CD4-positive, alpha-beta T cell (primary cell): ENCODE data around the gene CA11. TPM values are rescaled to one million over a fixed set of nuclear protein-coding genes. Genes with fewer than 3 reads are reported as not detected.

Experiments
- ATAC-seq: fragments of 200-7000 bp; cut with Tn5 transposase; one replicate; pipeline ENCODE4 v1.10.0; 2022; ENCODE audit warnings: mild to moderate bottlenecking; ENCODE audit not compliant: poor library complexity
- CTCF ChIA-PET: fragments of 350-600 bp; sonication (Branson Sonifier 250); formaldehyde crosslinking; loops from one replicate; lab custom pipeline; 2021; ENCODE audit warnings: antibody characterized with exemption, inconsistent platforms; lab: Charles Lee
- POLR2A ChIA-PET: fragments of 350-600 bp; sonication (Branson Sonifier 250); formaldehyde crosslinking; loops from one replicate; lab custom pipeline; 2021; ENCODE audit warnings: antibody characterized with exemption, inconsistent platforms; lab: Charles Lee
- DNase-seq, 14 experiments: peaks; one replicate each; pipeline ENCODE4 v3.0.0-alpha.2; 2013 to 2020; ENCODE audit warnings: mixed read lengths in 2 of 14
- H3K27ac ChIP-seq, 2 donors: one replicate each; pipeline versions ENCODE4 v1.5.1 to v1.7.0; 2013; ENCODE audit warnings: low read length in 2 of 2, low read depth in 1 of 2, mild to moderate bottlenecking in 1 of 2
- H3K27me3 ChIP-seq, 2 experiments: 1 replicate in 1 of 2; 2 replicates in 1 of 2; pipeline versions ENCODE4 v1.6.1 to v1.7.0; 2013; ENCODE audit warnings: low read length in 2 of 2, control low read depth in 1 of 2, mild to moderate bottlenecking in 1 of 2, moderate library complexity in 1 of 2; ENCODE audit not compliant: insufficient read depth in 2 of 2, control insufficient read depth in 1 of 2
- H3K36me3 ChIP-seq: one replicate; pipeline ENCODE4 v1.6.1; 2013; ENCODE audit warnings: low read length, control low read depth; ENCODE audit not compliant: insufficient read depth
- H3K4me1 ChIP-seq: one replicate; pipeline ENCODE4 v1.6.1; 2013; ENCODE audit warnings: low read length, control low read depth; ENCODE audit not compliant: insufficient read depth
- H3K4me3 ChIP-seq: one replicate; pipeline ENCODE4 v1.5.1; 2013; ENCODE audit warnings: mild to moderate bottlenecking, low read length, moderate library complexity
- H3K9me3 ChIP-seq, 2 experiments: 1 replicate in 1 of 2; 2 replicates in 1 of 2; pipeline versions ENCODE4 v1.6.1 to v1.7.0; 2013; ENCODE audit warnings: low read length in 2 of 2, mild to moderate bottlenecking in 2 of 2, control low read depth in 1 of 2, moderate library complexity in 1 of 2; ENCODE audit not compliant: control insufficient read depth in 1 of 2, insufficient read depth in 1 of 2
- H3K27ac Mint-ChIP-seq: one replicate; pipeline ENCODE4 v1.8.0; 2020; ENCODE audit warnings: mixed read lengths
- H3K27me3 Mint-ChIP-seq: one replicate; pipeline ENCODE4 v1.8.0; 2021; ENCODE audit warnings: mixed read lengths
- H3K36me3 Mint-ChIP-seq: one replicate; pipeline ENCODE4 v1.8.0; 2021; ENCODE audit warnings: low read depth, mixed read lengths
- H3K4me1 Mint-ChIP-seq: one replicate; pipeline ENCODE4 v1.8.0; 2021; ENCODE audit warnings: low read depth, mixed read lengths
- H3K4me3 Mint-ChIP-seq: one replicate; pipeline ENCODE4 v1.8.0; 2020; ENCODE audit warnings: mild to moderate bottlenecking, mixed read lengths
- H3K9me3 Mint-ChIP-seq: one replicate; pipeline ENCODE4 v1.8.0; 2020; ENCODE audit warnings: mixed read lengths
- intact Hi-C, 2 experiments: fragments of 100-400 bp; cut with DNase I in 1 of 2; cut with micrococcal nuclease in 1 of 2; formaldehyde crosslinking; loops; one replicate each; pipeline versions ENCODE4 v1.15.1 to v1.9.0; 2023 to 2025; cut with DNase I, micrococcal nuclease
- total RNA-seq, 174 experiments: library from RNA in 2 of 174; stranded (reverse) in 2 of 174; gene quantifications; one replicate each; pipeline ENCODE4 v1.2.3 and lab custom pipeline; 2021 to 2026
- TF ChIP-seq, protein P1 (sequence below): fragments of 200-600 bp; IDR thresholded peaks from one replicate; pipeline ENCODE4 v1.8.0; 2022; ENCODE audit warnings: antibody characterized with exemption, mild to moderate bottlenecking

Gene CA11
- total RNA-seq, 2 experiments from 2014 or later, result 11.0 to 12.4 TPM

DNA sequence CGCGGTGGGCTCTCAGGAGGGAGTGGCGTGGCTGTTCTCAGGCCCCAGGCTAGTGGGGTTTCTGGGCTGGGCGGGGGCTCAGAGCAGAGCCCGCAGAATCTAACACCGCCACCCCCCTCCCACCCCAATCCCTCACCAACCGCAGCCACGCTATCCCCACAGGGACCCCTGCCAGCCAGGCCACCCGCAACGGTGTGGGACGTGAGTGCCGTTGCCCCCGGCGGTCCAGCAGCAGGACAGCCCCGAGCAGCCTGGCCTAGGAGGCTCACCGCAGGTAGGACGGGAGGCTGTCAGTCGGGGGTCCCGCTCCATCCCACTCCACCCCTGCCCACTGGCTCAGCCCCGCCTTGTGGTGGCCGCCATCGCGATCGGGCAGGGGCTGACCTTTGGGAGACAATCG, 27.0 kb upstream of the CA11 start, which contains the start of gene NTN5:
Gene NTN5, minus strand, starts transcription at position 24 of the 400 bp plus-strand sequence. CDS start 2,031 bp downstream, outside the sequence.
- ChIA-PET POLR2A (no interaction called here), CTCF (no interaction called here)
- H3K9me3 Mint-ChIP-seq, result no peaks in the 10 kb centered on the region
- no peak within 1 kb of the TSS for H3K4me3 Mint-ChIP-seq
- H3K4me1 Mint-ChIP-seq, result peaks cover 7% of the 10 kb centered on the region
- ATAC-seq, result no peak
- H3K27ac Mint-ChIP-seq, result no peak within 1 kb of the TSS
- H3K27me3 Mint-ChIP-seq, result no peaks in the 10 kb centered on the region
- H3K36me3 ChIP-seq, result no peaks in the 10 kb centered on the region
- intact Hi-C loops, result no loop called here
- no peaks in the 10 kb centered on the region for H3K27me3 ChIP-seq
- H3K4me3 ChIP-seq, result no peak within 1 kb of the TSS
- H3K4me1 ChIP-seq, result peaks cover 9% of the 10 kb centered on the region
- H3K9me3 ChIP-seq, result no peaks in the 10 kb centered on the region
- TF ChIP-seq, protein P1, sequence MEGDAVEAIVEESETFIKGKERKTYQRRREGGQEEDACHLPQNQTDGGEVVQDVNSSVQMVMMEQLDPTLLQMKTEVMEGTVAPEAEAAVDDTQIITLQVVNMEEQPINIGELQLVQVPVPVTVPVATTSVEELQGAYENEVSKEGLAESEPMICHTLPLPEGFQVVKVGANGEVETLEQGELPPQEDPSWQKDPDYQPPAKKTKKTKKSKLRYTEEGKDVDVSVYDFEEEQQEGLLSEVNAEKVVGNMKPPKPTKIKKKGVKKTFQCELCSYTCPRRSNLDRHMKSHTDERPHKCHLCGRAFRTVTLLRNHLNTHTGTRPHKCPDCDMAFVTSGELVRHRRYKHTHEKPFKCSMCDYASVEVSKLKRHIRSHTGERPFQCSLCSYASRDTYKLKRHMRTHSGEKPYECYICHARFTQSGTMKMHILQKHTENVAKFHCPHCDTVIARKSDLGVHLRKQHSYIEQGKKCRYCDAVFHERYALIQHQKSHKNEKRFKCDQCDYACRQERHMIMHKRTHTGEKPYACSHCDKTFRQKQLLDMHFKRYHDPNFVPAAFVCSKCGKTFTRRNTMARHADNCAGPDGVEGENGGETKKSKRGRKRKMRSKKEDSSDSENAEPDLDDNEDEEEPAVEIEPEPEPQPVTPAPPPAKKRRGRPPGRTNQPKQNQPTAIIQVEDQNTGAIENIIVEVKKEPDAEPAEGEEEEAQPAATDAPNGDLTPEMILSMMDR, result no peak
- H3K27ac ChIP-seq, result no peak within 1 kb of the TSS
- no peaks in the 10 kb centered on the region for H3K36me3 Mint-ChIP-seq
- DNase-seq, result no peak

DNA sequence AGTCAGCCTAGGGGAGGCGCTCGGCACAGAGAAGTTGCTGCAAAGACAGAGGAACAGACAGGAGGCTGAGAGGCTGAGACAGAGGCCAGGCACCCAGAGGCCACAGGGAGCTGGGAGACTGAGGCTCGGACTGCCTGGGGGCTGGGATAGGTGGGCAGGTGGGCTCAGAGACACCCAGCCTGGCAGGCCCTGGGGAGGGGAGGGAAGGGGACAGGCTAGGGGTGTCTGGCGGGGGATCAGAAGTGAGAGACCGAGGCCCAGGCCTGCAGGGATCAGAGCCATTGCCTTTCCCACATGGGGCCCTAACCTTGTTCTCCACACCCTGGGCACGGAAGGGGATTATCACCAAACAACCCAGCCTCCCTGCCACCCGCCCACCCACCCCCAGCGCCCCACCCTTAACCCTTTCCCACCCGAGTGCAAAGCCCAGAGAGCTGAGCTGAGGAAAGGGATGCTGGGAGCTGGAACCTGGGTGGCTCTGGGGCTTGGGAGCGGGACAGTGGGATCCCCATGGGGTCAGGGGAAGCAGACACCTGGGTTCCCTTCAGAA, 25.5 kb upstream of the CA11 start:
- Histone ChIP-seq H3K27ac (no peak overlapping the region), H3K4me3 (no peak overlapping the region), H3K36me3 (no peaks in the 10 kb centered on the region), H3K4me1 (peaks cover 9% of the 10 kb centered on the region), H3K9me3 (no peaks in the 10 kb centered on the region), H3K27me3 (no peaks in the 10 kb centered on the region)
- TF ChIP-seq, protein P1, result no peak
- H3K36me3 Mint-ChIP-seq, result no peaks in the 10 kb centered on the region
- POLR2A ChIA-PET, result no interaction called here
- H3K9me3 Mint-ChIP-seq, result no peaks in the 10 kb centered on the region
- no peak for DNase-seq
- intact Hi-C loops, result no loop called here
- no peak for ATAC-seq
- CTCF ChIA-PET, result no interaction called here
- no peaks in the 10 kb centered on the region for H3K27me3 Mint-ChIP-seq
- no peak overlapping the region for H3K27ac Mint-ChIP-seq
- no peak overlapping the region for H3K4me3 Mint-ChIP-seq
- H3K4me1 Mint-ChIP-seq, result peaks cover 7% of the 10 kb centered on the region

DNA sequence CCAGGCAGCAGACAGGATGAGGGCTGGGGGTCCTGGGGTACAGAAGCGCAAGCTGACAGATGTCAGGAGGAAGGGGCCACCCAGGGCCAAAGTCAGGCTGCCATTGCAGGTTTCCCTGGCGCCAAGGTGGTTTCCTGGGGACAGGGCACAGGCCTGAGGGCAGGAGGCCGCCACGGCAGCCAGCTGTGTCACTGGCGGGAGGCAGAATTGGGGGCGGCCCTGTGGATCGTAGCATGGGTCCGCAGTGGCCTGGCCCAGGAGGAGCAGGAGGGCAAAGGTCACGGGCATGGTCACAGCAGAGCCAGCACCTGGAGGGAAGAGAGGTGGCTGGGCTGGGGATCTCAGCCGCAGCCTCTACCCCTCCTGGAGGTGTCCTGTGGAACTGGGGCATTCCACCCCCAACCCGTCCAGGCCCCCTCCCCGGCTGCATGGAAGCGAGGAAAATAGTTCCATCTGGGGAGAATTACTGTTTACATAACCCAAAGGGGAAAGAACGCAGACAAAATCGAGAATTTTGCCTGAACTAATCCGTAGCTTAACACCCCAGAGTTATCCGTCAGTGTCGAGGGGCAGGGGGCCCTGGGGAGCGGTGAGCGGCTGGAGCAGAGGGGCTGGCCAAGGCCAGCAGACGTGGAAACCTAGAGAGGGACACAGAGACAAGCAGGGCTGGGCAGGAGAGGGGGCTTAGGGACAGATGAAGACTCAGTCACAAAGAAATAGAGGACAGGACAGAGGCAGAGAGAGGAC, 24.9 kb upstream of the CA11 start:
- intact Hi-C loops, result no loop called here
- Histone ChIP-seq H3K4me3 (no peak overlapping the region), H3K27me3 (no peaks in the 10 kb centered on the region), H3K36me3 (no peaks in the 10 kb centered on the region), H3K9me3 (no peaks in the 10 kb centered on the region), H3K27ac (no peak overlapping the region), H3K4me1 (peaks cover 9% of the 10 kb centered on the region)
- Mint-ChIP-seq H3K4me3 (no peak overlapping the region), H3K27ac (no peak overlapping the region), H3K9me3 (no peaks in the 10 kb centered on the region), H3K27me3 (no peaks in the 10 kb centered on the region), H3K36me3 (no peaks in the 10 kb centered on the region), H3K4me1 (peaks cover 7% of the 10 kb centered on the region)
- CTCF ChIA-PET, result no interaction called here
- DNase-seq (no peak), ATAC-seq (no peak)
- POLR2A ChIA-PET, result no interaction called here
- TF ChIP-seq, protein P1, result no peak
